Liver (tissue), 9 donors: Measurements from ENCODE around the gene PYHIN1. TPM values are rescaled to one million over a fixed set of nuclear protein-coding genes. Genes with fewer than 3 reads are reported as not detected.

Experiments
- DNase-seq: peaks from one replicate; pipeline ENCODE4 v3.0.0-alpha.2; 2017; ENCODE audit warnings: low spot score
- H3K27ac ChIP-seq, 2 donors: one replicate each; pipeline ENCODE4 v1.7.0; 2013; ENCODE audit warnings: inconsistent platforms in 2 of 2, low read length in 2 of 2, control low read depth in 1 of 2, low read depth in 1 of 2, mild to moderate bottlenecking in 1 of 2
- H3K27me3 ChIP-seq, 4 donors: one replicate each; pipeline versions ENCODE4 v1.6.1 to v1.7.0; 2013; ENCODE audit warnings: low read length in 3 of 4, inconsistent platforms in 1 of 4, mild to moderate bottlenecking in 1 of 4, moderate library complexity in 1 of 4; ENCODE audit not compliant: control insufficient read depth in 4 of 4, insufficient read depth in 4 of 4
- H3K36me3 ChIP-seq, 4 donors: one replicate each; pipeline versions ENCODE4 v1.6.1 to v1.7.0; 2013; ENCODE audit warnings: low read length in 3 of 4, mild to moderate bottlenecking in 3 of 4, low read depth in 1 of 4, moderate library complexity in 1 of 4; ENCODE audit not compliant: control insufficient read depth in 4 of 4, insufficient read depth in 3 of 4
- H3K4me1 ChIP-seq, 4 donors: one replicate each; pipeline versions ENCODE4 v1.6.1 to v1.7.0; 2013; ENCODE audit warnings: low read length in 3 of 4, mild to moderate bottlenecking in 3 of 4, moderate library complexity in 1 of 4; ENCODE audit not compliant: control insufficient read depth in 4 of 4, insufficient read depth in 4 of 4
- H3K4me3 ChIP-seq, 3 donors: one replicate each; pipeline versions ENCODE4 v1.6.1 to v1.7.0; 2013; ENCODE audit warnings: low read length in 3 of 3, control low read depth in 1 of 3, low read depth in 1 of 3, mild to moderate bottlenecking in 1 of 3
- H3K9ac ChIP-seq, 2 donors: one replicate each; pipeline ENCODE4 v1.7.0; 2013; ENCODE audit warnings: low read length in 2 of 2, mild to moderate bottlenecking in 2 of 2, moderate library complexity in 2 of 2, control low read depth in 1 of 2, low read depth in 1 of 2
- H3K9me3 ChIP-seq, 4 donors: one replicate each; pipeline versions ENCODE4 v1.6.1 to v1.7.0; 2013; ENCODE audit warnings: low read length in 3 of 4; ENCODE audit not compliant: control insufficient read depth in 4 of 4
- ATF3 ChIP-seq: IDR thresholded peaks from 2 replicates; pipeline ENCODE4 v1.6.1; 2016; ENCODE audit warnings: antibody characterized with exemption
- CTCF ChIP-seq: fragments of 150-350 bp; IDR thresholded peaks from 2 replicates; pipeline ENCODE4 v1.5.1; 2017; ENCODE audit warnings: improper control_type of control experiment, low read depth, low read length; ENCODE audit not compliant: missing input control
- EGR1 ChIP-seq, 2 donors: IDR thresholded peaks; 2 replicates each; pipeline ENCODE4 v1.6.1; 2016 to 2018; ENCODE audit warnings: antibody characterized with exemption in 2 of 2, low read depth in 2 of 2
- FOXA2 ChIP-seq: IDR thresholded peaks from 2 replicates; pipeline ENCODE4 v1.6.1; 2016; ENCODE audit warnings: antibody characterized with exemption
- HNF4A ChIP-seq, 2 donors: conservative IDR thresholded peaks; 2 replicates each; pipeline ENCODE4 v1.6.1; 2016; ENCODE audit warnings: antibody characterized with exemption in 2 of 2, mild to moderate bottlenecking in 2 of 2
- HNF4G ChIP-seq: IDR thresholded peaks from 2 replicates; pipeline ENCODE4 v1.6.1; 2016; ENCODE audit warnings: antibody characterized with exemption
- JUND ChIP-seq, 2 donors: IDR thresholded peaks; 2 replicates each; pipeline ENCODE4 v1.6.1; 2016; ENCODE audit warnings: antibody characterized with exemption in 2 of 2
- MAX ChIP-seq: IDR thresholded peaks from 2 replicates; pipeline ENCODE4 v1.6.1; 2016; ENCODE audit warnings: antibody characterized with exemption
- NR2F2 ChIP-seq: IDR thresholded peaks from 2 replicates; pipeline ENCODE4 v1.6.1; 2016; ENCODE audit warnings: antibody characterized with exemption
- RAD21 ChIP-seq, 2 donors: IDR thresholded peaks; 2 replicates each; pipeline ENCODE4 v1.6.1; 2016; ENCODE audit warnings: antibody characterized with exemption in 2 of 2, mild to moderate bottlenecking in 2 of 2
- REST ChIP-seq: IDR thresholded peaks from 2 replicates; pipeline ENCODE4 v1.6.1; 2016; ENCODE audit warnings: antibody characterized with exemption, mild to moderate bottlenecking
- RXRA ChIP-seq, 2 donors: IDR thresholded peaks; 2 replicates each; pipeline ENCODE4 v1.6.1; 2017 to 2018; ENCODE audit warnings: antibody characterized with exemption in 2 of 2, mild to moderate bottlenecking in 1 of 2
- SP1 ChIP-seq: IDR thresholded peaks from 2 replicates; pipeline ENCODE4 v1.6.1; 2018; ENCODE audit warnings: antibody characterized with exemption, mild to moderate bottlenecking
- TAF1 ChIP-seq: conservative IDR thresholded peaks from 2 replicates; pipeline ENCODE4 v1.6.1; 2016; ENCODE audit warnings: antibody characterized with exemption, mild to moderate bottlenecking
- YY1 ChIP-seq: IDR thresholded peaks from 2 replicates; pipeline ENCODE4 v1.6.1; 2016; ENCODE audit warnings: antibody characterized with exemption, mild to moderate bottlenecking
- ZBTB33 ChIP-seq: IDR thresholded peaks from 2 replicates; pipeline ENCODE4 v1.6.1; 2016; ENCODE audit warnings: antibody characterized with exemption
- WGBS: extraction: QIAGEN DNeasy Blood & Tissue Kit; methylation state at CpG from one replicate; pipeline ENCODE4 v1.1.7; 2013; 5-methylcytosine and 5-hydroxymethylcytosine counted together
- polyA plus RNA-seq, 2 donors: library from polyadenylated mRNA; stranded (reverse) in 1 of 2; unstranded in 1 of 2; fragments of 200-250 nt in 1 of 2; fragments of >200 nt in 1 of 2; fragmentation: Nextera tagmentation in 1 of 2; extraction: Ambion mirVana in 1 of 2; gene quantifications; one replicate each; pipeline versions ENCODE4 v1.2.1 to v1.2.3, GENCODE V29; 2013 to 2015
- total RNA-seq, 2 donors: library from RNA; depleted of rRNA; stranded (reverse); fragments of >200 nt; gene quantifications; one replicate each; pipeline ENCODE4 v1.2.3, GENCODE V29; 2014
- donor health status: healthy.
- donor health status: healthy.
- donor health status: healthy.
- donor health status: healthy.
- donor health status: healthy.

The PYHIN1 gene
- total and polyA plus RNA-seq, 4 donors = 0.32 to 1.3 (median 0.74) TPM

GRCh38 chr1:159009287-159009686 is 77.9 kb downstream of the PYHIN1 start:
- 47% methylated on average over 2 of the region's 2 CpGs for WGBS
- DNase-seq = no peak
- no peaks in the 10 kb centered on the region for H3K9me3 ChIP-seq
- H3K27me3 ChIP-seq = peaks cover 0 to 3% (median 0%) of the 10 kb centered on the region in 4 donors
- no peaks in the 10 kb centered on the region for H3K36me3 ChIP-seq
- peak overlapping the region; percentile 64 to 89 for H3K27ac ChIP-seq
- H3K9ac ChIP-seq = peak overlapping the region in 1 of 2 donors; percentile 91
- peak overlapping the region in 1 of 3 donors; percentile 55 for H3K4me3 ChIP-seq
- peaks cover 0 to 3% (median 0%) of the 10 kb centered on the region in 4 donors for H3K4me1 ChIP-seq
- no peak for TF ChIP-seq ZBTB33
- no peak for TF ChIP-seq HNF4G
- TF ChIP-seq TAF1 = no peak
- TF ChIP-seq HNF4A (conservative IDR thresholded peaks at IDR 0.05) = no peak
- TF ChIP-seq ATF3 = no peak
- no peak for TF ChIP-seq JUND (IDR thresholded peaks at IDR 0.05)
- TF ChIP-seq FOXA2 = no peak
- TF ChIP-seq MAX = no peak
- TF ChIP-seq RXRA (IDR thresholded peaks at IDR 0.05) = no peak
- no peak for TF ChIP-seq SP1
- no peak for TF ChIP-seq REST
- no peak for TF ChIP-seq CTCF
- TF ChIP-seq YY1 = no peak
- no peak for TF ChIP-seq RAD21 (IDR thresholded peaks at IDR 0.05)
- TF ChIP-seq NR2F2 = no peak
- TF ChIP-seq EGR1 (IDR thresholded peaks at IDR 0.05; ENCODE audit: low read depth in 2 of 2) = no peak
